Neural cell (in vitro differentiated cells): ENCODE results near the gene GRM4.

Source experiments
- EP300 ChIP-seq: fragments of 450-650 bp; conservative IDR thresholded peaks from 2 replicates; pipeline ENCODE4 v1.6.1; 2014; ENCODE audit warnings: antibody characterized with exemption, mild to moderate bottlenecking, moderate library complexity; ENCODE audit not compliant: poor library complexity, severe bottlenecking
- EZH2 ChIP-seq: fragments of 200-600, 300-800 bp; shearing (Covaris generic), sonication (generic); IDR thresholded peaks from 2 replicates; pipeline ENCODE4 v1.6.1; 2014; ENCODE audit warnings: antibody characterized with exemption, low read length, borderline replicate concordance, mild to moderate bottlenecking; ENCODE audit not compliant: insufficient read depth, poor library complexity, severe bottlenecking
- MXI1 ChIP-seq: fragments of 450-650 bp; conservative IDR thresholded peaks from 2 replicates; pipeline ENCODE4 v1.6.1; 2014; ENCODE audit warnings: antibody characterized with exemption, mild to moderate bottlenecking; ENCODE audit not compliant: poor library complexity, severe bottlenecking
- POLR2AphosphoS5 ChIP-seq: IDR thresholded peaks from 2 replicates; pipeline ENCODE4 v1.6.1; 2012
- RAD21 ChIP-seq: fragments of 450-650 bp; conservative IDR thresholded peaks from 2 replicates; pipeline ENCODE4 v1.6.1; 2014; ENCODE audit warnings: antibody characterized with exemption, mild to moderate bottlenecking, moderate library complexity
- SMC3 ChIP-seq: fragments of 450-650 bp; conservative IDR thresholded peaks from 2 replicates; pipeline ENCODE4 v1.6.1; 2014; ENCODE audit warnings: antibody characterized with exemption, mild to moderate bottlenecking, moderate library complexity; ENCODE audit not compliant: poor library complexity
- TAF1 ChIP-seq: IDR thresholded peaks from 2 replicates; pipeline ENCODE4 v1.6.1; 2012; ENCODE audit warnings: low read depth
- TF ChIP-seq, protein P1 (sequence below): fragments of 450-650 bp; IDR thresholded peaks from 2 replicates; pipeline ENCODE4 v1.5.1; 2014; ENCODE audit warnings: antibody characterized with exemption, mild to moderate bottlenecking, moderate library complexity; ENCODE audit not compliant: poor library complexity, severe bottlenecking
- TF ChIP-seq, protein P2 (sequence below): IDR thresholded peaks from 2 replicates; pipeline ENCODE4 v1.6.1; 2012; ENCODE audit warnings: borderline replicate concordance

DNA sequence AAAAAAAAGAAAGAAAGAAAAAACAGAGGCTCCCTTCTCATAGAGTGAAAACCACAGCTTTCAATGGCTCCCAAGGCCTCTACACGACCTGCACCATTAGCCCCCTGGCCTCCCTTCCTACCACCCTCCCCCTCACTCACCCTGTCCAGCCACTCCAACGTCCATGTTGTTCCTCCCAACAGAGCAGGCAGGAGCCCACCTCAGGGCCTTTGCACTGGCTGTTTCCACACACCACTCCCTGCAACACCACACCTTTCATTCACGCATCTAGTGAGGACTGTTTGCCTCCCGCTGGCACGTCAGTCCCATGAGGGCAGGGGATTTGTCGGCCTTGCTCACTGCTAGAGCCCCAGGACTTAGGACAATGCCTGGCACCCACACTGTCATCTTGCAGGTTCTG is 39.5 kb downstream of the GRM4 start:
- TF ChIP-seq POLR2AphosphoS5 (no peak), SMC3 (no peak), RAD21 (no peak), EZH2 (no peak), TAF1 (no peak), MXI1 (no peak), EP300 (no peak)
- TF ChIP-seq, protein P1, sequence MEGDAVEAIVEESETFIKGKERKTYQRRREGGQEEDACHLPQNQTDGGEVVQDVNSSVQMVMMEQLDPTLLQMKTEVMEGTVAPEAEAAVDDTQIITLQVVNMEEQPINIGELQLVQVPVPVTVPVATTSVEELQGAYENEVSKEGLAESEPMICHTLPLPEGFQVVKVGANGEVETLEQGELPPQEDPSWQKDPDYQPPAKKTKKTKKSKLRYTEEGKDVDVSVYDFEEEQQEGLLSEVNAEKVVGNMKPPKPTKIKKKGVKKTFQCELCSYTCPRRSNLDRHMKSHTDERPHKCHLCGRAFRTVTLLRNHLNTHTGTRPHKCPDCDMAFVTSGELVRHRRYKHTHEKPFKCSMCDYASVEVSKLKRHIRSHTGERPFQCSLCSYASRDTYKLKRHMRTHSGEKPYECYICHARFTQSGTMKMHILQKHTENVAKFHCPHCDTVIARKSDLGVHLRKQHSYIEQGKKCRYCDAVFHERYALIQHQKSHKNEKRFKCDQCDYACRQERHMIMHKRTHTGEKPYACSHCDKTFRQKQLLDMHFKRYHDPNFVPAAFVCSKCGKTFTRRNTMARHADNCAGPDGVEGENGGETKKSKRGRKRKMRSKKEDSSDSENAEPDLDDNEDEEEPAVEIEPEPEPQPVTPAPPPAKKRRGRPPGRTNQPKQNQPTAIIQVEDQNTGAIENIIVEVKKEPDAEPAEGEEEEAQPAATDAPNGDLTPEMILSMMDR, result no peak
- TF ChIP-seq, protein P2, sequence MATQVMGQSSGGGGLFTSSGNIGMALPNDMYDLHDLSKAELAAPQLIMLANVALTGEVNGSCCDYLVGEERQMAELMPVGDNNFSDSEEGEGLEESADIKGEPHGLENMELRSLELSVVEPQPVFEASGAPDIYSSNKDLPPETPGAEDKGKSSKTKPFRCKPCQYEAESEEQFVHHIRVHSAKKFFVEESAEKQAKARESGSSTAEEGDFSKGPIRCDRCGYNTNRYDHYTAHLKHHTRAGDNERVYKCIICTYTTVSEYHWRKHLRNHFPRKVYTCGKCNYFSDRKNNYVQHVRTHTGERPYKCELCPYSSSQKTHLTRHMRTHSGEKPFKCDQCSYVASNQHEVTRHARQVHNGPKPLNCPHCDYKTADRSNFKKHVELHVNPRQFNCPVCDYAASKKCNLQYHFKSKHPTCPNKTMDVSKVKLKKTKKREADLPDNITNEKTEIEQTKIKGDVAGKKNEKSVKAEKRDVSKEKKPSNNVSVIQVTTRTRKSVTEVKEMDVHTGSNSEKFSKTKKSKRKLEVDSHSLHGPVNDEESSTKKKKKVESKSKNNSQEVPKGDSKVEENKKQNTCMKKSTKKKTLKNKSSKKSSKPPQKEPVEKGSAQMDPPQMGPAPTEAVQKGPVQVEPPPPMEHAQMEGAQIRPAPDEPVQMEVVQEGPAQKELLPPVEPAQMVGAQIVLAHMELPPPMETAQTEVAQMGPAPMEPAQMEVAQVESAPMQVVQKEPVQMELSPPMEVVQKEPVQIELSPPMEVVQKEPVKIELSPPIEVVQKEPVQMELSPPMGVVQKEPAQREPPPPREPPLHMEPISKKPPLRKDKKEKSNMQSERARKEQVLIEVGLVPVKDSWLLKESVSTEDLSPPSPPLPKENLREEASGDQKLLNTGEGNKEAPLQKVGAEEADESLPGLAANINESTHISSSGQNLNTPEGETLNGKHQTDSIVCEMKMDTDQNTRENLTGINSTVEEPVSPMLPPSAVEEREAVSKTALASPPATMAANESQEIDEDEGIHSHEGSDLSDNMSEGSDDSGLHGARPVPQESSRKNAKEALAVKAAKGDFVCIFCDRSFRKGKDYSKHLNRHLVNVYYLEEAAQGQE, result no peak
